ENCODE results near the gene ENKUR. TPM values are rescaled to one million over a fixed set of nuclear protein-coding genes. Genes with fewer than 3 reads are reported as not detected.

The ENKUR gene
- total and polyA plus RNA-seq, 2 donors from 2014 or later: 0.41 to 0.73 TPM

DNA sequence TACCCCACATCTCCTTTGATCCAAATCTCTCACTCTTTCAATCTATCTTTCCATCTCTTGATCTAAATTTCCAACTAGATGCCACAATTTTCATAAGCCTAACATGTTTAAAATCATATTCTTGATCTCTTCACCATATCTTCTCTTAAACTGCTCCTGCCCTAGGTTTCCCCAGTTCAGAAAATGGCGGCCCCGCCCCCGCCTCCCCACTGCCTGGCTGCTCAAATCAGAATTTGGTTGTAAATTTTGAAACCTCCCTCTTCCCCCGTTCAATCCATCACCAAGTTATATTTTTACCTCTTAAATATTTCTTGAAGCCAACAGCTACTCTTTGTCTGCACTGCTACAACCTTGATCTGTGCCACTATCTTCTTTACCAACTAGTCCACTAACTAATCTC lies 36.3 kb downstream of the ENKUR start:
- no peaks in the 10 kb centered on the region for H3K4me1 ChIP-seq (ENCODE audit: control insufficient read depth in 2 of 3, insufficient read depth in 2 of 3, low read depth in 1 of 3, low read length in 3 of 3)
- H3K4me3 ChIP-seq (ENCODE audit: low read length in 3 of 3): no peak overlapping the region
- intact Hi-C loops (cut with DNase I): no loop called here
- no peak overlapping the region for H3K9ac ChIP-seq (ENCODE audit: low read length in 3 of 3)
- no peak overlapping the region for H3K27ac ChIP-seq (ENCODE audit: low read depth in 2 of 2, low read length in 2 of 2)
- FAIRE-seq: no peak
- no peak for DNase-seq
- H3K9me3 ChIP-seq (ENCODE audit: control insufficient read depth in 2 of 3, insufficient read depth in 1 of 3, low read length in 3 of 3): no peaks in the 10 kb centered on the region
- no peaks in the 10 kb centered on the region for H3K27me3 ChIP-seq (ENCODE audit: control insufficient read depth, insufficient read depth, low read length)
- TF ChIP-seq, protein P1, sequence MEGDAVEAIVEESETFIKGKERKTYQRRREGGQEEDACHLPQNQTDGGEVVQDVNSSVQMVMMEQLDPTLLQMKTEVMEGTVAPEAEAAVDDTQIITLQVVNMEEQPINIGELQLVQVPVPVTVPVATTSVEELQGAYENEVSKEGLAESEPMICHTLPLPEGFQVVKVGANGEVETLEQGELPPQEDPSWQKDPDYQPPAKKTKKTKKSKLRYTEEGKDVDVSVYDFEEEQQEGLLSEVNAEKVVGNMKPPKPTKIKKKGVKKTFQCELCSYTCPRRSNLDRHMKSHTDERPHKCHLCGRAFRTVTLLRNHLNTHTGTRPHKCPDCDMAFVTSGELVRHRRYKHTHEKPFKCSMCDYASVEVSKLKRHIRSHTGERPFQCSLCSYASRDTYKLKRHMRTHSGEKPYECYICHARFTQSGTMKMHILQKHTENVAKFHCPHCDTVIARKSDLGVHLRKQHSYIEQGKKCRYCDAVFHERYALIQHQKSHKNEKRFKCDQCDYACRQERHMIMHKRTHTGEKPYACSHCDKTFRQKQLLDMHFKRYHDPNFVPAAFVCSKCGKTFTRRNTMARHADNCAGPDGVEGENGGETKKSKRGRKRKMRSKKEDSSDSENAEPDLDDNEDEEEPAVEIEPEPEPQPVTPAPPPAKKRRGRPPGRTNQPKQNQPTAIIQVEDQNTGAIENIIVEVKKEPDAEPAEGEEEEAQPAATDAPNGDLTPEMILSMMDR (IDR thresholded peaks at IDR 0.05; ENCODE audit: borderline replicate concordance, extremely low read depth, insufficient read depth): no peak
- H3K36me3 ChIP-seq (ENCODE audit: control insufficient read depth in 2 of 3, insufficient read depth in 3 of 3, low read length in 3 of 3): no peaks in the 10 kb centered on the region

DNA sequence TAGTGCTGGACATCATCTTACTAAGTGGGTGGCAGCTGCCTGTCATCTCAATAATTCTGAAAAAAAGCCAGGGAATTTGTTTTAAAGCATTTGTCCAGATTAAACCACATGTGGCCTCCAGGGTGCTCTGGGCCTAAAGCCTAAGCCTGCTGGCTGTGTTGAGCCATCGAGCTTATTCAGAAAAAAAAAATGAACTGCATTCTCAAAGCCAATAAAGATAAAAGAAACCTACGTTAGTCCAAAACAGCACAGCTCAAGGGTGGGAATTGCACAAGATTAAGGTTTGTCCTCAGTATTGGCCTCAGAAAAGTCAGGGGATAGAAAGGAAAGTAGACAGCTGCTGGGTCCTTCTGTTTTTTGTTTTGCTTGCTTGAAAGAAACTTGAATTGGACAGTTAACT lies 41.0 kb downstream of the ENKUR start:
- H3K27me3 ChIP-seq (ENCODE audit: control insufficient read depth, insufficient read depth, low read length): no peaks in the 10 kb centered on the region
- DNase-seq (no peak), FAIRE-seq (no peak)
- intact Hi-C loops (cut with DNase I): no loop called here
- no peaks in the 10 kb centered on the region for H3K9me3 ChIP-seq (ENCODE audit: control insufficient read depth in 2 of 3, insufficient read depth in 1 of 3, low read length in 3 of 3)
- TF ChIP-seq, protein P1 (IDR thresholded peaks at IDR 0.05; ENCODE audit: borderline replicate concordance, extremely low read depth, insufficient read depth): no peak
- H3K36me3 ChIP-seq (ENCODE audit: control insufficient read depth in 2 of 3, insufficient read depth in 3 of 3, low read length in 3 of 3): no peaks in the 10 kb centered on the region
- no peaks in the 10 kb centered on the region for H3K4me1 ChIP-seq (ENCODE audit: control insufficient read depth in 2 of 3, insufficient read depth in 2 of 3, low read depth in 1 of 3, low read length in 3 of 3)
- H3K4me3 ChIP-seq (ENCODE audit: low read length in 3 of 3): no peak overlapping the region
- no peak overlapping the region for H3K27ac ChIP-seq (ENCODE audit: low read depth in 2 of 2, low read length in 2 of 2)
- H3K9ac ChIP-seq (ENCODE audit: low read length in 3 of 3): no peak overlapping the region

DNA sequence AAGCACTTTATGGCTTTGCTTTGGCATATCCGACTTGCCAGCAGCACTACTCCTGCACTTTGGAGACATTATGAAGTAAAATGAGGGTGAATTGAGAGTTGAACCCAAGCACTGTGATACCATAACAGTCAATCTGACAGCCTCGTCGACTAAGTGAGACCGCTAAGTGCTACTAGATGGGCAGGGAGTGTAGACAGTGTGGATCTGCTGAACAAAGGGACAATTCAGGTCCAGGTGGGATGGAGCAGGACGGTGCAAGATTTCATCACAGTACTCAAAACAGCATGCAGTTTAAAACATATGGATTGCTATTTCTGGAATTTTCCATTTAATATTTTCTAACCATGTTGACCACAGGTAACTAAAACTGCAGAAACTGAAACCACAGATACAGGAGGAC lies 42.8 kb downstream of the ENKUR start:
- no peaks in the 10 kb centered on the region for H3K9me3 ChIP-seq (ENCODE audit: control insufficient read depth in 2 of 3, insufficient read depth in 1 of 3, low read length in 3 of 3)
- no peaks in the 10 kb centered on the region for H3K36me3 ChIP-seq (ENCODE audit: control insufficient read depth in 2 of 3, insufficient read depth in 3 of 3, low read length in 3 of 3)
- DNase-seq (no peak), FAIRE-seq (no peak)
- H3K4me3 ChIP-seq (ENCODE audit: low read length in 3 of 3): no peak overlapping the region
- TF ChIP-seq, protein P1 (IDR thresholded peaks at IDR 0.05; ENCODE audit: borderline replicate concordance, extremely low read depth, insufficient read depth): no peak
- no peak overlapping the region for H3K9ac ChIP-seq (ENCODE audit: low read length in 3 of 3)
- no peaks in the 10 kb centered on the region for H3K27me3 ChIP-seq (ENCODE audit: control insufficient read depth, insufficient read depth, low read length)
- no peaks in the 10 kb centered on the region for H3K4me1 ChIP-seq (ENCODE audit: control insufficient read depth in 2 of 3, insufficient read depth in 2 of 3, low read depth in 1 of 3, low read length in 3 of 3)
- intact Hi-C loops (cut with DNase I): no loop called here
- no peak overlapping the region for H3K27ac ChIP-seq (ENCODE audit: low read depth in 2 of 2, low read length in 2 of 2)

DNA sequence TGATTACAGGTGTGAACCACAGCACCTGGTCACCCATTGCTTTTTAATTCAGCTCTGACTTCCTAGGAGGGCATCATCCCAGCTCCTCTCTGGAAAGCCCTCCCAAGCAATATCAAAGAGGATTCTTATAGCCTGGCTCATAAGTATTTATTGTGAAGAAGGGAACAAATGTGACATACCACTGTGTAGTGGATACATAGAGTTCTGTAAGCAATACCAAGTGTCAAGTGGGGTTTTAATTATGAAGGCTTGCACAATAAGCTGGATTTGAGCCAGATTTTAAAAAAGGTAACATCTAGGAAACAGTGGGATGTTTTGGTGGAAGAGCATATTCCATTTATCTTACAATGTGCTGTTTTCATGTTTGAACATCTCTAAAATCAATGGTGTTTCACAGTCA lies 44.6 kb downstream of the ENKUR start:
- no peak for DNase-seq
- Histone ChIP-seq H3K9ac (ENCODE audit: low read length in 3 of 3) (no peak overlapping the region), H3K36me3 (ENCODE audit: control insufficient read depth in 2 of 3, insufficient read depth in 3 of 3, low read length in 3 of 3) (no peaks in the 10 kb centered on the region), H3K4me3 (ENCODE audit: low read length in 3 of 3) (no peak overlapping the region), H3K27me3 (ENCODE audit: control insufficient read depth, insufficient read depth, low read length) (no peaks in the 10 kb centered on the region), H3K27ac (ENCODE audit: low read depth in 2 of 2, low read length in 2 of 2) (no peak overlapping the region), H3K4me1 (ENCODE audit: control insufficient read depth in 2 of 3, insufficient read depth in 2 of 3, low read depth in 1 of 3, low read length in 3 of 3) (no peaks in the 10 kb centered on the region), H3K9me3 (ENCODE audit: control insufficient read depth in 2 of 3, insufficient read depth in 1 of 3, low read length in 3 of 3) (no peaks in the 10 kb centered on the region)
- intact Hi-C loops (cut with DNase I): no loop called here
- TF ChIP-seq, protein P1 (IDR thresholded peaks at IDR 0.05; ENCODE audit: borderline replicate concordance, extremely low read depth, insufficient read depth): no peak
- no peak for FAIRE-seq
